HEK293T (cell line): ENCODE data around the gene COPS7B.

Experiments
- ARNT ChIP-seq: fragments of 450-650 bp; IDR thresholded peaks from 2 replicates; pipeline ENCODE4 v1.6.1; 2017; ENCODE audit warnings: mild to moderate bottlenecking
- BHLHE40 ChIP-seq: fragments of 450-650 bp; IDR thresholded peaks from 2 replicates; pipeline ENCODE4 v1.6.1; 2016; ENCODE audit warnings: mild to moderate bottlenecking, moderate library complexity, borderline replicate concordance
- CTBP1 ChIP-seq: fragments of 450-650 bp; IDR thresholded peaks from 2 replicates; pipeline ENCODE4 v1.6.1; 2016; ENCODE audit warnings: borderline replicate concordance
- FOXA1 ChIP-seq: fragments of 450-650 bp; IDR thresholded peaks from 2 replicates; pipeline ENCODE4 v1.6.1; 2016; ENCODE audit warnings: mild to moderate bottlenecking
- FOXK2 ChIP-seq: fragments of 450-650 bp; IDR thresholded peaks from 2 replicates; pipeline ENCODE4 v1.6.1; 2016; ENCODE audit warnings: mild to moderate bottlenecking
- FOXM1 ChIP-seq: fragments of 450-650 bp; IDR thresholded peaks from 2 replicates; pipeline ENCODE4 v1.6.1; 2017; ENCODE audit warnings: mild to moderate bottlenecking, borderline replicate concordance
- HDGF ChIP-seq: fragments of 450-650 bp; IDR thresholded peaks from 2 replicates; pipeline ENCODE4 v1.6.1; 2017; ENCODE audit warnings: antibody characterized with exemption, borderline replicate concordance
- NFRKB ChIP-seq: fragments of 450-650 bp; IDR thresholded peaks from 2 replicates; pipeline ENCODE4 v1.6.1; 2016; ENCODE audit warnings: mild to moderate bottlenecking, moderate library complexity
- PKNOX1 ChIP-seq: fragments of 450-650 bp; IDR thresholded peaks from 2 replicates; pipeline ENCODE4 v1.6.1; 2016
- SP1 ChIP-seq: fragments of 450-650 bp; IDR thresholded peaks from 2 replicates; pipeline ENCODE4 v1.6.1; 2017
- SUZ12 ChIP-seq: fragments of 450-650 bp; IDR thresholded peaks from 2 replicates; pipeline ENCODE4 v1.6.1; 2016; ENCODE audit warnings: mild to moderate bottlenecking
- TARDBP ChIP-seq: fragments of 450-650 bp; IDR thresholded peaks from 2 replicates; pipeline ENCODE4 v1.6.1; 2016

GRCh38 chr2:231803501-231804138, 17.4 kb downstream of the COPS7B start:
- TF ChIP-seq FOXA1: no peak
- TF ChIP-seq ARNT: no peak
- no peak for TF ChIP-seq HDGF
- TF ChIP-seq FOXM1: no peak
- no peak for TF ChIP-seq SP1
- TF ChIP-seq BHLHE40: no peak
- TF ChIP-seq PKNOX1: no peak
- TF ChIP-seq SUZ12: no peak
- no peak for TF ChIP-seq FOXK2
- TF ChIP-seq CTBP1: no peak
- TF ChIP-seq TARDBP: no peak
- no peak for TF ChIP-seq NFRKB
